Endothelial cell (in vitro differentiated cells): Measurements from ENCODE around the gene TJP2. TPM values are rescaled to one million over a fixed set of nuclear protein-coding genes. Genes with fewer than 3 reads are reported as not detected.

ENCODE experiments used
- DNase-seq: peaks from one replicate; pipeline ENCODE4 v3.0.0; 2021; ENCODE audit warnings: low spot score
- H3K27ac Mint-ChIP-seq: one replicate; pipeline ENCODE4 v1.8.0; 2021; ENCODE audit warnings: mixed read lengths, inconsistent platforms; ENCODE audit not compliant: unreplicated experiment
- H3K27me3 Mint-ChIP-seq: one replicate; pipeline ENCODE4 v1.8.0; 2021; ENCODE audit warnings: mild to moderate bottlenecking, moderate library complexity, mixed read lengths, inconsistent platforms; ENCODE audit not compliant: unreplicated experiment
- H3K36me3 Mint-ChIP-seq: one replicate; pipeline ENCODE4 v1.8.0; 2021; ENCODE audit warnings: mild to moderate bottlenecking, low read depth, mixed read lengths, inconsistent platforms; ENCODE audit not compliant: unreplicated experiment
- H3K4me1 Mint-ChIP-seq: one replicate; pipeline ENCODE4 v1.8.0; 2021; ENCODE audit warnings: mild to moderate bottlenecking, mixed read lengths, inconsistent platforms; ENCODE audit not compliant: unreplicated experiment
- H3K4me3 Mint-ChIP-seq: one replicate; pipeline ENCODE4 v1.8.0; 2021; ENCODE audit warnings: mild to moderate bottlenecking, mixed read lengths, inconsistent platforms; ENCODE audit not compliant: unreplicated experiment
- H3K9me3 Mint-ChIP-seq: one replicate; pipeline ENCODE4 v1.8.0; 2021; ENCODE audit warnings: mixed read lengths, inconsistent platforms; ENCODE audit not compliant: unreplicated experiment
- total RNA-seq: library from RNA; stranded (reverse); fragmentation: NEBNext Ultra II Directional; extraction: Animal tissue kit (Norgen Biotek cat#: 25700); gene quantifications from one replicate; pipeline ENCODE4 v1.2.1, GENCODE V29; 2021; ENCODE audit not compliant: unreplicated experiment
- TF ChIP-seq, protein P1 (sequence below): fragments of 200-600 bp; sonication (generic); IDR thresholded peaks from one replicate; pipeline ENCODE4 v1.5.0; 2021; ENCODE audit warnings: antibody characterized with exemption; ENCODE audit not compliant: unreplicated experiment

TJP2 gene
- total RNA-seq, 1 donor from 2014 or later = 198 TPM

DNA sequence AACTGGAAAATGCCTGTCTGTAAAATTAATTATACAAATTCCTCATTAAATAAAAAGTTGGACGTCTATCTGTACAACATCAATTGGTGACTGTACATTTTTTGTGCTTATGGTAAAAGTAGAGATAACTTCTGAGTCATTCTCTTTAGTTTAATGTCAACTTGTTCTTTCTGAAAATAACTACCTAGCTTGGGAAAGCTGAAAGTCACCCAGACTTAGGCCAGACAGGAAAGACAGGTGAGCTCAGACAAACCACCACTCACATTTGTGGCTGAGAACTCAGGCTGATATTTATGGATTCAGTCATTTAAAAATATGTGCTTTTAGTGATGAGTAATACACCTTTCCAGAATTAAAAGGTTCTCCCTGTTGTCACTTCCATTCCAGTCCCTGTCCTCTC, 119.1 kb downstream of the TJP2 start:
- no peaks in the 10 kb centered on the region for H3K27me3 Mint-ChIP-seq
- H3K4me1 Mint-ChIP-seq = no peaks in the 10 kb centered on the region
- H3K9me3 Mint-ChIP-seq = no peaks in the 10 kb centered on the region
- H3K36me3 Mint-ChIP-seq = no peaks in the 10 kb centered on the region
- DNase-seq = no peak
- no peak overlapping the region for H3K27ac Mint-ChIP-seq
- no peak overlapping the region for H3K4me3 Mint-ChIP-seq
- TF ChIP-seq, protein P1, sequence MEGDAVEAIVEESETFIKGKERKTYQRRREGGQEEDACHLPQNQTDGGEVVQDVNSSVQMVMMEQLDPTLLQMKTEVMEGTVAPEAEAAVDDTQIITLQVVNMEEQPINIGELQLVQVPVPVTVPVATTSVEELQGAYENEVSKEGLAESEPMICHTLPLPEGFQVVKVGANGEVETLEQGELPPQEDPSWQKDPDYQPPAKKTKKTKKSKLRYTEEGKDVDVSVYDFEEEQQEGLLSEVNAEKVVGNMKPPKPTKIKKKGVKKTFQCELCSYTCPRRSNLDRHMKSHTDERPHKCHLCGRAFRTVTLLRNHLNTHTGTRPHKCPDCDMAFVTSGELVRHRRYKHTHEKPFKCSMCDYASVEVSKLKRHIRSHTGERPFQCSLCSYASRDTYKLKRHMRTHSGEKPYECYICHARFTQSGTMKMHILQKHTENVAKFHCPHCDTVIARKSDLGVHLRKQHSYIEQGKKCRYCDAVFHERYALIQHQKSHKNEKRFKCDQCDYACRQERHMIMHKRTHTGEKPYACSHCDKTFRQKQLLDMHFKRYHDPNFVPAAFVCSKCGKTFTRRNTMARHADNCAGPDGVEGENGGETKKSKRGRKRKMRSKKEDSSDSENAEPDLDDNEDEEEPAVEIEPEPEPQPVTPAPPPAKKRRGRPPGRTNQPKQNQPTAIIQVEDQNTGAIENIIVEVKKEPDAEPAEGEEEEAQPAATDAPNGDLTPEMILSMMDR = no peak

GRCh38 chr9:69295872-69296552, 121.9 kb downstream of the TJP2 start:
- H3K27ac Mint-ChIP-seq = no peak overlapping the region
- DNase-seq = no peak
- no peaks in the 10 kb centered on the region for H3K27me3 Mint-ChIP-seq
- H3K36me3 Mint-ChIP-seq = no peaks in the 10 kb centered on the region
- no peak overlapping the region for H3K4me3 Mint-ChIP-seq
- no peaks in the 10 kb centered on the region for H3K9me3 Mint-ChIP-seq
- H3K4me1 Mint-ChIP-seq = peaks cover 5% of the 10 kb centered on the region
- TF ChIP-seq, protein P1 = no peak

- H3K4me3 Mint-ChIP-seq = no peak overlapping the region
- no peak overlapping the region for H3K27ac Mint-ChIP-seq
- no peaks in the 10 kb centered on the region for H3K36me3 Mint-ChIP-seq
- H3K4me1 Mint-ChIP-seq = peaks cover 5% of the 10 kb centered on the region
- TF ChIP-seq, protein P1 = no peak
- no peak for DNase-seq
- no peaks in the 10 kb centered on the region for H3K27me3 Mint-ChIP-seq
- no peaks in the 10 kb centered on the region for H3K9me3 Mint-ChIP-seq
Observed at GRCh38 chr9:69297300-69297980, 123.4 kb downstream of the TJP2 start.

DNA sequence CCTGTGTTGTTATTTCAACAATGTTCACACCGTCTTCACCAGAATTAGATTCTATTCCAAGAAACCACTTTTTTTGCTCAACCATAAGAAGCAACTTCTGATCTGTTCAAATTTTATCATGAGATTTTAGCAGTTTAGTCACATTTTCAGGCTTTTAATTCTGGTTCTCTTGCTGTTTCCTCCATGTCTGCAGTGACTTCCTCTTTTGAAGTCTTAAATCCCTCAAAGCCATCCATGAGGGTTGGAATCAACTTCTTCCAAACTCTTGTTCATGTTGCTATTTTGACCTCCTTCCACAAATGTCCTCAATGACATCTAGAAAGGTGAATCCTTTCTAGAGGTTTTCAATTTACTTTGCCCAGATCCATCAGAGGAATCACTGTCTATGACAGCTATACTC, 125.2 kb downstream of the TJP2 start:
- Mint-ChIP-seq H3K9me3 (no peaks in the 10 kb centered on the region), H3K4me1 (peaks cover 5% of the 10 kb centered on the region), H3K27me3 (no peaks in the 10 kb centered on the region), H3K36me3 (no peaks in the 10 kb centered on the region), H3K27ac (no peak overlapping the region), H3K4me3 (no peak overlapping the region)
- DNase-seq = no peak
- TF ChIP-seq, protein P1 = no peak

DNA sequence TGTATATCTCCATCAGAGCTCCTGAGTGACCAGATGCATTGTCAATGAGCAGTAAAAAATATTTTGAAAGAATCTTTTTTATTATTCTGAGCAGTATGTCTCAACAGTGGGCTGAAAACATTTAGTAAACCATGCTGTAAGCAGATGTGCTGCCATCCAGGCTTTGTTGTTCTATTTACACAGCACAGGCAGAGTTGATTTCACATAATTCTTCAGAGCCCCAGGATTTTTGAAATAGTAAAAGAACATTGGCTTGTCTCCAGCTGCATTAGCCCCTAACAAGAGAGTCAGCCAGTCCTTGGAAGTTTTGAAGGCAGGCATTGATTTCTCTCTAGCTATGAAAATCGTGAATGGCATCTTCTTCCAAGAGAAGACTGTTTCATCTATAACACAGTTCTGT, 125.7 kb downstream of the TJP2 start:
- H3K27ac Mint-ChIP-seq = no peak overlapping the region
- peaks cover 5% of the 10 kb centered on the region for H3K4me1 Mint-ChIP-seq
- no peak overlapping the region for H3K4me3 Mint-ChIP-seq
- no peaks in the 10 kb centered on the region for H3K36me3 Mint-ChIP-seq
- no peaks in the 10 kb centered on the region for H3K27me3 Mint-ChIP-seq
- H3K9me3 Mint-ChIP-seq = no peaks in the 10 kb centered on the region
- TF ChIP-seq, protein P1 = no peak
- no peak for DNase-seq
